HCT116 (cell line): ENCODE measurements around the gene TSPEAR. TPM values are rescaled to one million over a fixed set of nuclear protein-coding genes. Genes with fewer than 3 reads are reported as not detected.
"Not testable (repeated sequence)": the region's sequence is repeated elsewhere in the genome, so short reads cannot be mapped to it uniquely, and the experiment has no call there.

Source experiments
- ATAC-seq: fragments of 200-7000 bp; cut with Tn5 transposase; 2 replicates; pipeline ENCODE4 v1.9.1; 2020; ENCODE audit warnings: mild to moderate bottlenecking, moderate library complexity
- BruUV-seq: library from RNA; stranded (reverse); fragments of 400-500 nt; replicated peaks from 2 replicates; lab custom pipeline; 2021; lab: Mats Ljungman, UMichigan
- CTCF ChIA-PET: fragments of 300-600 bp; sonication (Branson Sonifier 250); formaldehyde crosslinking; loops from one replicate; lab custom pipeline; 2021; ENCODE audit warnings: antibody characterized with exemption; lab: Charles Lee
- POLR2A ChIA-PET: fragments of 300-600, 350-600 bp; sonication (Branson Sonifier 250); formaldehyde crosslinking; loops from one replicate; lab custom pipeline; 2021; ENCODE audit warnings: antibody characterized with exemption; lab: Charles Lee
- RAD21 ChIA-PET, 2 experiments: fragments of 300-600 bp; sonication (Branson Sonifier 250); formaldehyde crosslinking; loops; one replicate each; lab custom pipeline; 2023; ENCODE audit warnings: low total read pairs in 2 of 2; ENCODE audit not compliant: uncharacterized antibody in 2 of 2, unreplicated experiment in 2 of 2, low non-redundant PET in 1 of 2; lab: Charles Lee
- DNase-seq: peaks from one replicate; pipeline ENCODE4 v3.0.0-alpha.2; 2010; ENCODE audit warnings: low read depth, low spot score
- H2AFZ ChIP-seq: fragments of 200-600 bp; shearing (Covaris generic), sonication (generic); 2 replicates; pipeline ENCODE4 v1.6.1; 2017; ENCODE audit warnings: low read depth, mixed run types, mixed read lengths, antibody characterized with exemption, low read length; ENCODE audit not compliant: poor library complexity, severe bottlenecking
- H3K27ac ChIP-seq: 2 replicates; pipeline ENCODE4 v1.5.1; 2012; ENCODE audit warnings: low read depth, low read length
- H3K27me3 ChIP-seq: fragments of 200-600 bp; sonication (generic); 2 replicates; pipeline ENCODE4 v1.6.1; 2016; ENCODE audit warnings: mixed run types, low read length, mixed read lengths; ENCODE audit not compliant: insufficient read depth
- H3K36me3 ChIP-seq, 2 experiments: fragments of 200-500 bp in 1 of 2; fragments of 200-600 bp in 1 of 2; sonication (Bioruptor generic) in 1 of 2; sonication (generic) in 1 of 2; 2 replicates each; pipeline versions ENCODE4 v1.5.1 to v1.6.1; 2014 to 2016; ENCODE audit warnings: low read length in 2 of 2, inconsistent platforms in 1 of 2, mixed read lengths in 1 of 2, mixed run types in 1 of 2; ENCODE audit not compliant: insufficient read depth in 2 of 2, control insufficient read depth in 1 of 2
- H3K4me1 ChIP-seq, 2 experiments: fragments of 200-600 bp in 1 of 2; sonication (generic) in 1 of 2; 2 replicates each; pipeline versions ENCODE4 v1.5.1 to v1.6.1; 2012 to 2017; ENCODE audit warnings: low read length in 2 of 2, inconsistent platforms in 1 of 2, mild to moderate bottlenecking in 1 of 2, mixed read lengths in 1 of 2, mixed run types in 1 of 2, moderate library complexity in 1 of 2; ENCODE audit not compliant: insufficient read depth in 2 of 2, control insufficient read depth in 1 of 2
- H3K4me2 ChIP-seq: fragments of 200-600 bp; sonication (generic); 2 replicates; pipeline ENCODE4 v1.6.1; 2017; ENCODE audit warnings: mixed run types, low read length, mixed read lengths
- H3K4me3 ChIP-seq, 2 experiments: fragments of 200-600 bp in 1 of 2; sonication (generic) in 1 of 2; replicated peaks in 1 of 2; 2 replicates each; pipeline ENCODE4 v1.5.1; 2011 to 2016; ENCODE audit warnings: low read length in 2 of 2, control low read depth in 1 of 2, low read depth in 1 of 2, mild to moderate bottlenecking in 1 of 2, mixed read lengths in 1 of 2, mixed run types in 1 of 2
- H3K79me2 ChIP-seq: fragments of 200-600 bp; sonication (generic); 2 replicates; pipeline ENCODE4 v1.6.1; 2017; ENCODE audit warnings: mild to moderate bottlenecking, mixed run types, low read length, moderate library complexity, mixed read lengths; ENCODE audit not compliant: insufficient read depth
- H3K9ac ChIP-seq: fragments of 200-600 bp; sonication (generic); 2 replicates; pipeline ENCODE4 v1.6.1; 2016; ENCODE audit warnings: low read length, mixed read lengths
- H3K9me2 ChIP-seq: fragments of 200-600 bp; sonication (generic), shearing (Covaris generic); 2 replicates; pipeline ENCODE4 v1.6.1; 2017; ENCODE audit warnings: mixed run types, mild to moderate bottlenecking, moderate library complexity; ENCODE audit not compliant: insufficient read depth
- H3K9me3 ChIP-seq, 2 experiments: fragments of 200-500 bp in 1 of 2; fragments of 200-600 bp in 1 of 2; sonication (Bioruptor generic) in 1 of 2; sonication (generic) in 1 of 2; 2 replicates each; pipeline ENCODE4 v1.6.1; 2014 to 2017; ENCODE audit warnings: low read length in 2 of 2, mixed read lengths in 2 of 2, inconsistent platforms in 1 of 2, low read depth in 1 of 2, mild to moderate bottlenecking in 1 of 2, mixed run types in 1 of 2, moderate library complexity in 1 of 2; ENCODE audit not compliant: control insufficient read depth in 1 of 2, insufficient read depth in 1 of 2
- H4K20me1 ChIP-seq: fragments of 200-600 bp; sonication (generic), shearing (Covaris generic); 2 replicates; pipeline ENCODE4 v1.6.1; 2017; ENCODE audit warnings: mixed run types, mild to moderate bottlenecking, moderate library complexity; ENCODE audit not compliant: insufficient read depth
- ATF3 ChIP-seq: IDR thresholded peaks from 2 replicates; pipeline ENCODE4 v1.6.1; 2012
- CBX3 ChIP-seq: IDR thresholded peaks from 2 replicates; pipeline ENCODE4 v1.6.1; 2012; ENCODE audit warnings: low read depth
- CTCF ChIP-seq, 3 experiments: fragments of 200-600 bp in 1 of 3; sonication (generic) in 1 of 3; IDR thresholded peaks in 2 of 3; conservative IDR thresholded peaks in 1 of 3; 2 replicates each; pipeline ENCODE4 v1.5.1; 2012 to 2017; ENCODE audit warnings: low read depth in 2 of 3, low read length in 2 of 3, antibody characterized with exemption in 1 of 3, borderline replicate concordance in 1 of 3, control low read depth in 1 of 3, mild to moderate bottlenecking in 1 of 3, mixed read lengths in 1 of 3, mixed run types in 1 of 3, moderate library complexity in 1 of 3; ENCODE audit not compliant: insufficient read depth in 1 of 3
- EGR1 ChIP-seq: IDR thresholded peaks from 2 replicates; pipeline ENCODE4 v1.6.1; 2012; ENCODE audit warnings: low read depth
- ELF1 ChIP-seq: IDR thresholded peaks from 2 replicates; pipeline ENCODE4 v1.6.1; 2012; ENCODE audit warnings: low read depth, borderline replicate concordance
- EZH2 ChIP-seq: fragments of 200-600 bp; sonication (generic); IDR thresholded peaks from 2 replicates; pipeline ENCODE4 v1.6.1; 2017; ENCODE audit warnings: antibody characterized with exemption, mixed run types
- FOSL1 ChIP-seq: IDR thresholded peaks from 2 replicates; pipeline ENCODE4 v1.6.1; 2012; ENCODE audit warnings: low read depth
- MAX ChIP-seq: IDR thresholded peaks from 2 replicates; pipeline ENCODE4 v1.6.1; 2012
- POLR2A ChIP-seq: IDR thresholded peaks from 2 replicates; pipeline ENCODE4 v1.7.0; 2011; ENCODE audit warnings: borderline replicate concordance; ENCODE audit not compliant: insufficient read depth, insufficient read length; ENCODE audit errors: extremely low read depth
- POLR2AphosphoS5 ChIP-seq: IDR thresholded peaks from 2 replicates; pipeline ENCODE4 v1.6.1; 2011; ENCODE audit warnings: mild to moderate bottlenecking, low read depth, low read length, moderate library complexity
- RAD21 ChIP-seq: IDR thresholded peaks from 2 replicates; pipeline ENCODE4 v1.6.1; 2012; ENCODE audit warnings: low read depth, mild to moderate bottlenecking
- SIN3A ChIP-seq: IDR thresholded peaks from 2 replicates; pipeline ENCODE4 v1.6.1; 2012; ENCODE audit warnings: low read depth
- SRF ChIP-seq: IDR thresholded peaks from 2 replicates; pipeline ENCODE4 v1.6.1; 2012; ENCODE audit warnings: low read depth
- TCF7L2 ChIP-seq: IDR thresholded peaks from 2 replicates; pipeline ENCODE4 v1.7.0; 2011; ENCODE audit warnings: borderline replicate concordance, inconsistent platforms; ENCODE audit not compliant: insufficient read depth, insufficient read length; ENCODE audit errors: extremely low read depth
- YY1 ChIP-seq: IDR thresholded peaks from 2 replicates; pipeline ENCODE4 v1.6.1; 2011; ENCODE audit warnings: low read length, low read depth, moderate library complexity, mild to moderate bottlenecking; ENCODE audit not compliant: insufficient replicate concordance; ENCODE audit errors: extremely low read depth
- ZBTB33 ChIP-seq: IDR thresholded peaks from 2 replicates; pipeline ENCODE4 v1.6.1; 2011; ENCODE audit warnings: mild to moderate bottlenecking, low read length, moderate library complexity; ENCODE audit not compliant: insufficient replicate concordance; ENCODE audit errors: extremely low read depth
- ZFX ChIP-seq: fragments of 450-650 bp; IDR thresholded peaks from 2 replicates; pipeline ENCODE4 v1.6.1; 2017
- ZNF274 ChIP-seq: fragments of 200-500 bp; sonication (Bioruptor generic); IDR thresholded peaks from 2 replicates; pipeline ENCODE4 v1.6.1; 2014; ENCODE audit warnings: mild to moderate bottlenecking, low read depth, low read length, inconsistent platforms
- intact Hi-C: fragments of 100-400 bp; cut with micrococcal nuclease; formaldehyde crosslinking; loops from 2 replicates; pipeline ENCODE4 v1.10.0; 2022
- total RNA-seq: library from RNA; stranded (reverse); gene quantifications from one replicate; pipeline ENCODE4 v1.2.1, GENCODE V29; 2021; ENCODE audit not compliant: unreplicated experiment

The TSPEAR gene
- total RNA-seq, 1 experiment from 2014 or later: not detected

- Histone ChIP-seq H3K79me2 (no peaks in the 10 kb centered on the region), H3K9me3 (peaks cover 0 to 4% of the 10 kb centered on the region in 2 experiments; a peak in 2 of 4 replicates), H3K4me1 (no peaks in the 10 kb centered on the region), H3K9me2 (no peaks in the 10 kb centered on the region), H4K20me1 (no peaks in the 10 kb centered on the region), H3K36me3 (no peaks in the 10 kb centered on the region), H3K4me3 (no peak overlapping the region), H3K27ac (no peak overlapping the region), H3K27me3 (peaks cover 22% of the 10 kb centered on the region), H3K9ac (no peak overlapping the region), H2AFZ (no peak overlapping the region), H3K4me2 (no peak overlapping the region)
- POLR2A ChIA-PET: no interaction called here
- ATAC-seq (no peak), DNase-seq (no peak)
- TF ChIP-seq MAX (no peak), ZNF274 (no peak), POLR2A (no peak), POLR2AphosphoS5 (no peak), SIN3A (no peak), SRF (no peak), RAD21 (no peak), ZFX (no peak), ELF1 (no peak), ZBTB33 (no peak), EZH2 (no peak), CTCF (IDR thresholded peaks at IDR 0.05 in 2 of 3, conservative IDR thresholded peaks at IDR 0.05 in 1 of 3; ENCODE audit: borderline replicate concordance in 1 of 3, insufficient read depth in 1 of 3, low read depth in 2 of 3, low read length in 2 of 3) (no peak), TCF7L2 (no peak), FOSL1 (no peak), EGR1 (no peak), ATF3 (no peak), YY1 (no peak), CBX3 (no peak)
- intact Hi-C loops: no loop called here
- RAD21 ChIA-PET: no interaction called here
- CTCF ChIA-PET: no interaction called here
- no TSS peak for BruUV-seq
Measured at GRCh38 chr21:44581158-44581557, 130.2 kb downstream of the TSPEAR start.

- H3K79me2 ChIP-seq, BruUV-seq, H4K20me1 ChIP-seq, RAD21 ChIA-PET, CTCF ChIA-PET, H3K36me3 ChIP-seq, DNase-seq, H3K9me3 ChIP-seq, intact Hi-C loops, ATAC-seq, H3K4me1 ChIP-seq, H3K27ac ChIP-seq, H2AFZ ChIP-seq, H3K9me2 ChIP-seq, H3K9ac ChIP-seq, POLR2A ChIA-PET, H3K4me3 ChIP-seq, H3K4me2 ChIP-seq: not testable (repeated sequence)
- H3K27me3 ChIP-seq: peaks cover 14% of the 10 kb centered on the region
Measured at GRCh38 chr21:44580231-44580821, 131.0 kb downstream of the TSPEAR start, which contains the start of gene KRTAP10-5. KRTAP10-5 (minus strand) TSS chr21:44580604; CDS start chr21:44580578, 26 bp downstream.
